ENCODE results near the gene ALOX12B. TPM values are rescaled to one million over a fixed set of nuclear protein-coding genes. Genes with fewer than 3 reads are reported as not detected.
A peak's percentile ranks its signal among the peaks of the same experiment; 100 is the strongest.

Gene ALOX12B
- total and polyA plus RNA-seq, 2 of the 13 experiments (the other 11 are each of a cell fraction or from before 2014, with no cell fraction given), result 0.13 TPM; not detected in 1

GRCh38 chr17:8118769-8119580, 31.5 kb upstream of the ALOX12B start (continued):
- TF ChIP-seq, protein P1, sequence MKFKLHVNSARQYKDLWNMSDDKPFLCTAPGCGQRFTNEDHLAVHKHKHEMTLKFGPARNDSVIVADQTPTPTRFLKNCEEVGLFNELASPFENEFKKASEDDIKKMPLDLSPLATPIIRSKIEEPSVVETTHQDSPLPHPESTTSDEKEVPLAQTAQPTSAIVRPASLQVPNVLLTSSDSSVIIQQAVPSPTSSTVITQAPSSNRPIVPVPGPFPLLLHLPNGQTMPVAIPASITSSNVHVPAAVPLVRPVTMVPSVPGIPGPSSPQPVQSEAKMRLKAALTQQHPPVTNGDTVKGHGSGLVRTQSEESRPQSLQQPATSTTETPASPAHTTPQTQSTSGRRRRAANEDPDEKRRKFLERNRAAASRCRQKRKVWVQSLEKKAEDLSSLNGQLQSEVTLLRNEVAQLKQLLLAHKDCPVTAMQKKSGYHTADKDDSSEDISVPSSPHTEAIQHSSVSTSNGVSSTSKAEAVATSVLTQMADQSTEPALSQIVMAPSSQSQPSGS (CRISPR knock-in tag; IDR thresholded peaks at IDR 0.05), result no peak; the same call in 1 of the 2 replicates
- TF ChIP-seq SNAPC2 (CRISPR knock-in tag; IDR thresholded peaks at IDR 0.05) (no peak), RAD21 (CRISPR knock-in tag; IDR thresholded peaks at IDR 0.05) (peak; percentile 53; the same call in 1 of the 2 replicates), NR2F1 (CRISPR knock-in tag; IDR thresholded peaks at IDR 0.05) (no peak), MIER3 (CRISPR knock-in tag; IDR thresholded peaks at IDR 0.05; ENCODE audit: borderline replicate concordance) (no peak), ZEB1 (IDR thresholded peaks at IDR 0.05; ENCODE audit: insufficient replicate concordance, low read depth) (no peak), ZNF143 (CRISPR knock-in tag; IDR thresholded peaks at IDR 0.05) (no peak), ZNF232 (CRISPR knock-in tag; IDR thresholded peaks at IDR 0.05; ENCODE audit: borderline replicate concordance) (peak; percentile 37; the same call in 1 of the 2 replicates), PRDM4 (CRISPR knock-in tag; IDR thresholded peaks at IDR 0.05; ENCODE audit: borderline replicate concordance) (0 out of 2 replicates have a peak, but pooled peaks have one; percentile 14), ZNF30 (CRISPR knock-in tag; IDR thresholded peaks at IDR 0.05) (no peak), RBM22 (optimal IDR thresholded peaks at IDR 0.05; ENCODE audit: low read length) (peak; percentile 95), MAF1 (CRISPR knock-in tag; IDR thresholded peaks at IDR 0.05; ENCODE audit: borderline replicate concordance) (peak; percentile 98; the same call in 1 of the 2 replicates)
- TF ChIP-seq, protein P2, sequence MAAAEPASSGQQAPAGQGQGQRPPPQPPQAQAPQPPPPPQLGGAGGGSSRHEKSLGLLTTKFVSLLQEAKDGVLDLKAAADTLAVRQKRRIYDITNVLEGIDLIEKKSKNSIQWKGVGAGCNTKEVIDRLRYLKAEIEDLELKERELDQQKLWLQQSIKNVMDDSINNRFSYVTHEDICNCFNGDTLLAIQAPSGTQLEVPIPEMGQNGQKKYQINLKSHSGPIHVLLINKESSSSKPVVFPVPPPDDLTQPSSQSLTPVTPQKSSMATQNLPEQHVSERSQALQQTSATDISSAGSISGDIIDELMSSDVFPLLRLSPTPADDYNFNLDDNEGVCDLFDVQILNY (CRISPR knock-in tag; conservative IDR thresholded peaks at IDR 0.05), result no peak

Measured in HepG2 (cell line).